Stimulated activated CD4-positive, alpha-beta T cell treated with anti-CD3 and anti-CD28 coated beads, Interleukin-4, amount 100 ng/mL, for 1 hour (primary cell): ENCODE measurements around the gene PRMT5.
"Not testable (repeated sequence)": the region's sequence is repeated elsewhere in the genome, so short reads cannot be mapped to it uniquely, and the experiment has no call there.

ENCODE experiments used
- DNase-seq: peaks from one replicate; pipeline ENCODE4 v3.0.0-alpha.2; 2020

PRMT5 gene

DNA sequence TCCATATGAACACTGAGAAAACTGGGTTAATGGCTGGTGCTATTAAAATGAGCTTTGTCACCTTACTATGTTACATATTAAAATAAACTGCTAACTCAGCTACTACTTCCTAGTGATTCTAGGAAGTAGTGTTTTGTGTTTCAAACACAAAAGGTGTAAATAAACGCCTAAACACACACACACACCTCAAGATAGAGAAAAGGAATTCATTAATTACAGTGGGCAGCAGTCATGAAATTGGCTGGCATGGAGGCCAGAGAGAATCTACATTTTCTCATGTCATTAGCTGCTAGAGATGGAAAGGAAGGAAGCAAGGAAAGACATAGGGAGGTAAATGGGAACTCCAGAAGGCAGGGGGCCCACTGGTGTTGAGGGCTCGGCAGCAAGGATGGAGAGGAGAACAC is 787 bp upstream of the PRMT5 start:
- no peak for DNase-seq

DNA sequence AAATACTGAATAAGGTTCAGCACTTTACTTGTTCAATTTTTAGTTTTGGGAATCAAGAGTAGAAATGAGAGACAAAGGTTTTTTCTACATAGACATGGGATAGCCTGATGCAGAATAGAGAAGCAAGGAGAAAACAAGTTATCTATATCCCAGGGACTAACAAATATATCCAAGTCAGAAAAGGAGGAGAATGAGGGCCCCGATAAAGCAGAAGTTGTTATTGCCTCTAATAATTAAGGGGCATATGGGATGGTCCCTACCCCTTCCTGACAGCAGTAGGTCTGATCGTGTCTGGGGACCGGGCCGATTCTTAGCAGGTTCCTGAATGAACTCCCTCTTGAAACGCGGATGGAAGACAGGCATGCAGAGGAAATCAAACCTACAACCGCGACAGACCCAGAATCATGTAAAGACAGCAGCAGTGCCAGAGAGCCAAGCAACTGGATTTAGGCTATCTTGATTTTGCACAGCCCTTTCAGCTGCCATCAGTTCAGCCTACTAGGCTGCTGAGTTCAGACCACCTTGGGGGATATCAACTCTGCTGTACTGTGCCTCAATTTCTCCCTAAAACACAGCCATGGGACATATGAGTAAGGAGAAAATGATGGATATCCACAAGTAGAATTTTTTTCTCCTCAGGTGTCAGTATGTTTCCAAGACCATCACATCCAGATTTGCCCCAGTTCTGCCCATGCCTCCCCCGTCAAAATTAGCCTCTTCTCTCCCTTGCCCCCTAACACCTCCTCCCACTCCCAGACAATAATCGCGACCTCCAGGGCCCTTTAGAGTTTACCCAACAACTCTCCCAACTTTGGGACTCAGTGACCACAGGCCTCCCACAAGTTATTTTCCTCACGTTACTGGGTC is 706 bp downstream of the PRMT5 start:
- DNase-seq = no peak

- no peak for DNase-seq
Observed at GRCh38 chr14:22926316-22926715, 2.9 kb downstream of the PRMT5 start.

DNA sequence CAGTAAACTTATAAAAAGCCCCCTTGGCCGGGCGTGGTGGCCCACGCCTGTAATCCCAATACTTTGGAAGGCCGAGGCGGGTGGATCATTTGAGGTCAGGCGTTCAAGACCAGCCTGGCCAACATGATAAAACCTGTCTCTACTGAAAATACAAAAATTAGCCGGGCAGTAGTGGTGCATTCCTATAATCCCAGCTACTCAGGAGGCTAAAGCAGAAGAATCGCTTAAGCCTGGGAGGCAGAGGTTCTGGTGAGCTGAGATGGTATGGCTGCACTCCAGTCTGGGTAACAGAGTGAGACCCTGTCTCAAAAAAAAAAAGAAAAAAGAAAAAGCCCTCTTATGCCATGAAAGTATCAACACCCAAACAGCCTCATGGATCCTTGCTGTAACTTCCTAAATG is 3.7 kb downstream of the PRMT5 start:
- DNase-seq = no peak

- DNase-seq = no peak
Observed at GRCh38 chr14:22923746-22924145, 5.4 kb downstream of the PRMT5 start.

GRCh38 chr14:22922294-22922693 is 6.9 kb downstream of the PRMT5 start:
- DNase-seq = no peak

DNA sequence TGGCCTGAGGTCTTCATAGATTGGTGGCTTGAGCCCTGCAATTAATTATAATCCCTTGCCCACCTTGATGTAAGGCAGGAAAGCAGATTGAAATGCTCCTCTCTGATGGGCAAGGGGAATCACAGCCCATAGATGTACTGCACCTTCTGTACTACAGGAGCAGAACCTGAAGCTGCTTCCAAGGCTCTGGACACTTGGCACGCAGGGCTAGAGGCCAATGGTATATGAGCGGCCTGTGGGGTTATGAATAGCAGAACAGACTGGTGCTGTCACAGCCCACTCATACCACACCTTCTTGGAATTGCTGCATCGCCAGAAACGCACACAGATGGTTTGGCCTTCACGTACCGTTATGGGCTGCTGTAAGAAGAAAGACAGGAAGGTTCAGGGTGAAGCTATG is 8.5 kb downstream of the PRMT5 start:
- DNase-seq = no peak

GRCh38 chr14:22919601-22919921 is 9.6 kb downstream of the PRMT5 start:
- no peak for DNase-seq

- peak; percentile 99 for DNase-seq
Observed at GRCh38 chr14:22918804-22919600, 10.2 kb downstream of the PRMT5 start, which contains the start of gene RBM23. TSS of gene RBM23 (minus strand) at chr14:22919149.

DNA sequence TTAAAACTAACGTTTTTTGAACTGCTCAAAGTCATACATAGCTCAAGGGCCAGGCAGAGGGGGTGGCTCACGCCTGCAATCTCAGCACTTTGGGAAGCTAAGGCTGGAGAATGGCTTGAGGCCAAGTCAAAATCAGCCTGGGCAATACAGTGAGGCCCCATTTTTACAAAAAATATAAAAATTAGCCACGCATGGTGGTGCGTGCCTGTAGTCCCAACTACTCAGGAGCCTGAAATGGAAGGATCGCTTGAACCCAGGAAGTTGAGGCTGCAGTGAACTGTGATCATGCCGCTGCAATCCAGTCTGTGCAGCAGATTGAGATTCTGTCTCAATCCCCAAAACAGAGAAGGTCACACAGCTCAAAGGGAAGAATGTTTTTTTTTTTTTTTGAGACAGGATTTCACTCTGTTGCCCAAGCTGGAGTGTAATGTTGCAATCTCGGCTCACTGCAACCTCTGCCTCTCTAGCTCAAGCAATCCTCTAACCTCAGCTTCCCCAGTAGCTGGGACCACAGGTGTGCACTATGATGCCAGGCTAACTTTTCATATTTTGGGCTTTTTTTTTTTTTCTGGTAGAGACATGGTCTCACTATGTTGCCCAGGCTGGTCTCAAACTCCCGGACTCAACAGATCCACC is 13.2 kb downstream of the PRMT5 start:
- DNase-seq = no peak

- DNase-seq = not testable (repeated sequence)
Observed at GRCh38 chr14:22914836-22915235, 14.3 kb downstream of the PRMT5 start.

DNA sequence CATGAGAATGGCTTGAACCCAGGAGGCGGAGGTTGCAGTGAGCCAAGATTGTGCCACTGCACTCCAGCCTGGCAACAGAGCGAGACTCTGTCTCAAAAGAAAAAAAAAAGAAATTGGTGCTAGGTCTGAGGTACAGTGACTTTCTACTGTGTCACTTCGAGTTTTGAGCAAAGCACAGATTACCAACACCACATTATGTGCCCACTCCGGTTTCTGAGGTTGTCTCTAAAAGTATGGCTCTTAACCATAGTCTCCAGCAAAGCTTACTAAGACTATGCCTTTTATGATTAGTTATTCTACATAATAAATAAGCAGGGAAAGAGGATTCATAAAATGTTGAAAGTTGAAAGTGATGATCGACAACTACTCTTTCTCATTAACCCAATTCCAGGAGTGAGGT is 18.3 kb downstream of the PRMT5 start:
- DNase-seq = no peak

DNA sequence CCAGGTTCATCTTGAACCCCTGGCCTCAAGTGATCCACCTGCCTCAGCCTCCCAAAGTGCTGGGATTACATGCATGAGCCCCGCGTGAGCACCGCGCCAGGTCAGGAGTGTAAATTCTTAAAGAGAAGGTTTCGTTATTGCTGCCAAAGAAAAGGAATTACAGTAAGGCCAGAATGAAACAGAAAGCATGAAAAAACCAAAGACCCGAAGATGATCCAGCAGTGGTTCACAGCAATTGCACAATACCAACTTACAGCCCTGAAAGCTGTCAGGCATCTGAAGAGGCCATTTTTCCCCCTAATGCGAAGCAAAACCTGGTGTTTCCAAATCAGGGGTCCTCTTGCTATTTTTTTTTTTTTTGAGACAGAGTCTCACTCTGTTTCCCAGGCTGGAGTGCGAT is 20.6 kb downstream of the PRMT5 start:
- no peak for DNase-seq

GRCh38 chr14:22907429-22907828 is 21.7 kb downstream of the PRMT5 start:
- no peak for DNase-seq

DNA sequence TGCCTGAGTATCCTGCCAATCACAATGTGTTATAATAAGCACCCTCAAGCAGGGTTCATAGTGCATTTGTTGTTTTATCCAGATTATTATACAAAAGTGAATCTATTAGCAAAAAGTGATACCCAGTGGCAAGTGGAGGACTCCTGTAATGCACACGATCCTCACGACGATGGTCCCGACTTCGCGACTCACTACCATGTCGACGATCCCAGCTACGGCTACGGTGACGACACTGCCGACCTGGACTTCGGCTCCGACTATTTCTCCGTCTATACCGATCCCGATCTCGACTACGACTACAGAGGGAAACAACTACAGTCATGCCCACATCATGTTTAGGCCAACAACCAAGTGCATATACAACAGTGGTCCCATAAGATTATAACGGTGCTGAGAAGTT is 23.1 kb downstream of the PRMT5 start:
- DNase-seq = no peak

GRCh38 chr14:22905627-22906026 is 23.5 kb downstream of the PRMT5 start:
- DNase-seq = no peak

DNA sequence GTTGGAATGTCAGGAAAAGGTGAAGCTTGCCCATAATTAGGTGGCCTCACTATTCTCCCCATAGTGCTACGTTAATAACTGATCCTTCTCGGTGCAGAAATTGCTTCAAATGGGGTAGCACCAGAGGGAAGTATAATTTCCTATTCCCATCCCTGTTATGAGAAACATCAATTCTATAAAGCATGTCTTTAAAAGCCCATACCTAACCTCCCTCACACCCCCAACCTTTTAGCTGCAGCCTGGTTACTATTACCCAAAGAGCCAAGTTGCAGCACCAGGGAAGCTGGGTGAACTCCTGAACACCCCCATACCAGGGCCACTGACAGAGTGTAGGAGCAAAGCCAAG is 25.5 kb downstream of the PRMT5 start:
- DNase-seq = no peak

- DNase-seq = no peak
Observed at GRCh38 chr14:22901799-22902198, 27.4 kb downstream of the PRMT5 start.

DNA sequence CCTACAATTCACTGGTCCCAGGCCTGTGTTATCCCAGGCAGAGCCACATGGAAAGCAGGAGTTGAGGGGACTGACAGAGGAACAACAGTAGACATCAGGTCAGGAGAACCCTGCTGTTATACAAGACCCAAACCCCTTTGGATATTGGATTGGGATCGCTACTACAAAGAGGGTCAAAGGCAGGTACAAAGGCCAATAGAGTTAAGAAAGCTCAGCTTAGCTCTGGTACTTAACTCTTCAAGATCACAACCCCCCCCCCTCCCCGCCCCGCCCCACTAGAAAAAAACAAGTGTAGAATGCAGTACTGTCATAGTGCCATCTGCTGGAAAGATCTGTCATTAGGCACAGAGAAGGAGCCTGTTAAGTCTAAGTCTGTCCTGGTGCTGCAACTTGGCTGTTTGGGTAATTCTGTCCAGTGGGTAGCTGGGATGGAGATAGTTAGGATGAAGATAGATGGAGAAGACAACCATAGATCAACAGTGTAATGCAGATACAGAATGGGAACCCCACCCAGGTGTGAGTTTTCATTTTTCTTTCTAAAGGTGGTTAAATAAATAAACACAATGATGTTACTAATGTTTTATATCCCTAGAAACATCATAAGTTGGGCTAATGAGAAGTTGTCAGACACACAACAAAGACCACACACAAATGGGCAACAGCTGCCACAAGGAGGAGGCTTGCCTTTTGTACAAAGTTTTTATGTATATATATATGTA is 28.9 kb downstream of the PRMT5 start:
- no peak for DNase-seq

DNA sequence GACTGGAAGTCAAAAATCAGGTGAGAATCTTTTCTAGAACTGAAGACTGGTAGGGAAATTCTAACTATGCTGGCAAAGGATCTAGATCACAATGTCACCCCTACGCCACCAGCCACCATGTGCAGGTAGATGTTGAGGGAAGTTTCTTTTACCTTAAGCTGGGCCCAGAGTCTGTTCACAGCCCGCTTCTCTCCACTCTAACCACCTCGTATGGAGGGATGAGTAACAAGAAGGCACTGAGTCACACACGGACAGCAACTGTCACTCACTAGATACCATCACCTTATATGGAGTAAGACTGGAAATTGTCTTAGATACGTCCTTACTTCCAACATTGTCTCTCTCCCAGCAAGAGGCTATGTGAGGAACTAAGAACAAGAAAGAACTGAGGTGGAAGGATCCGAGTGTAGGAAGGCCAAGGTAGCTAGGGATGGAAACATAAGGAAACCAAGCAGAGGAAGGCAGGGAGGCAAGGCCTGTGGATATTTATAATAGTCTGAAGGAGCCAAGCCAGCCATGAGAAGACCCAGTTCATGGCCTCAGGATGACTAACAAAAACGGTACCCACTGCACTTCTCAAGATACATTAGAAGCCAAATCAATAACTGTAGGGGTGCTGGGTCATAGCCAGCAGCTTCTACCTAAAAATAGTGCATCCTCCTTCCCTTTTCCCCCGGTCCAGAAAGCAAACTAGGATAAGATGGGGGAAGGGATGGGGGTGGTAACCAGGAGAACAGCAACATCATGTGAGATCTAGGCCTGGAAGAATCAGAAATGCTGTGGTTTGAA is 30.7 kb downstream of the PRMT5 start:
- no peak for DNase-seq

- no peak for DNase-seq
Observed at GRCh38 chr14:22897357-22897756, 31.8 kb downstream of the PRMT5 start.

DNA sequence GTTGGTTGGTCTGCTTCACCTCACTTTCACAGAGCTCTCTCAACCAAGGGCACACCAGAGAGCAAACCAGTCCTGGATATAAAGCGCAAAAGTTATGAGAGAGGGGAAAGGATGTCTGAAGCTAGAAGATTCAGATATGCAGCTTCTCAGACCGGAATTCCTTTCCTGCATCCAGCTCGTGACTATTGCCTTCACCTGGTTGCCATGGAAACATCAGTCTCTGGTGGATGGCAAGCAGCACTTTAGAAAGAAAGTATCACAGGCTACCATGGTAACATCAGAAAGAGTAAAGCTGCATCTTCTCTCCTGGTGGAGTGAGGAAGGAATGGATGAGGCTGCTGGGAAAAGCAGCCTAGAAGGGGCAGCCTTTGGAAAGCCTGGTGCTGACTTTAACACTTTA is 32.4 kb downstream of the PRMT5 start:
- DNase-seq = no peak
